ENCODE data around the gene SYNM. TPM values are rescaled to one million over a fixed set of nuclear protein-coding genes. Genes with fewer than 3 reads are reported as not detected.
A peak's percentile ranks its signal among the peaks of the same experiment; 100 is the strongest.

Gene SYNM
- total RNA-seq, 8 experiments from 2014 or later = 5.5 to 92.8 (median 24.7) TPM

GRCh38 chr15:99165020-99165790, 60.3 kb downstream of the SYNM start:
- no peak for ATAC-seq (replicated peaks in 6 of 8)
- Histone ChIP-seq H3K4me3 (no peak overlapping the region), H3K27ac (no peak overlapping the region), H3K4me1 (replicated peaks in 1 of 2) (no peaks in the 10 kb centered on the region)
- 93 to 100% (median 100%) methylated on average over 1 to 3 of the region's 3 CpGs; no CpG with 5 or more reads in 3 of the 10 experiments for WGBS, 10 experiments
- in situ Hi-C loops (cut with MboI; ENCODE audit: low pct_unique_long_range_greater_than_20kb in 2 of 9, low sequenced_read_pairs in 9 of 9, unreplicated experiment in 9 of 9) = no loop called here

- Histone ChIP-seq H3K27ac (no peak overlapping the region), H3K4me1 (replicated peaks in 1 of 2) (no peaks in the 10 kb centered on the region), H3K4me3 (no peak overlapping the region)
- in situ Hi-C loops (cut with MboI; ENCODE audit: low pct_unique_long_range_greater_than_20kb in 2 of 9, low sequenced_read_pairs in 9 of 9, unreplicated experiment in 9 of 9) = no loop called here
- WGBS, 10 experiments = 53 to 100% (median 94%) methylated on average over 2 to 11 of the region's 23 CpGs
- no peak for ATAC-seq (replicated peaks in 6 of 8)
Observed at GRCh38 chr15:99165956-99166689, 61.2 kb downstream of the SYNM start.

GRCh38 chr15:99167201-99167600, 62.3 kb downstream of the SYNM start:
- Histone ChIP-seq H3K4me1 (replicated peaks in 1 of 2) (no peaks in the 10 kb centered on the region), H3K4me3 (no peak overlapping the region), H3K27ac (no peak overlapping the region)
- no peak for ATAC-seq (replicated peaks in 6 of 8)
- WGBS, 10 experiments = 67 to 100% (median 83%) methylated on average over 1 to 3 of the region's 5 CpGs; no CpG with 5 or more reads in 4 of the 10 experiments
- in situ Hi-C loops (cut with MboI; ENCODE audit: low pct_unique_long_range_greater_than_20kb in 2 of 9, low sequenced_read_pairs in 9 of 9, unreplicated experiment in 9 of 9) = no loop called here

GRCh38 chr15:99167640-99168039, 62.8 kb downstream of the SYNM start:
- Histone ChIP-seq H3K27ac (no peak overlapping the region), H3K4me1 (replicated peaks in 1 of 2) (no peaks in the 10 kb centered on the region), H3K4me3 (no peak overlapping the region)
- in situ Hi-C loops (cut with MboI; ENCODE audit: low pct_unique_long_range_greater_than_20kb in 2 of 9, low sequenced_read_pairs in 9 of 9, unreplicated experiment in 9 of 9) = no loop called here
- WGBS, 10 experiments = 80 to 100% (median 89%) methylated on average over 1 to 5 of the region's 6 CpGs
- no peak for ATAC-seq (replicated peaks in 6 of 8)

- in situ Hi-C loops (cut with MboI; ENCODE audit: low pct_unique_long_range_greater_than_20kb in 2 of 9, low sequenced_read_pairs in 9 of 9, unreplicated experiment in 9 of 9) = no loop called here
Observed at GRCh38 chr15:99168601-99169580, 64.0 kb downstream of the SYNM start.

GRCh38 chr15:99169769-99170311, 65.0 kb downstream of the SYNM start:
- ATAC-seq (replicated peaks in 6 of 8) = peak in 4 of 8 experiments; percentile 23 to 83 (median 79)
- Histone ChIP-seq H3K4me1 (replicated peaks in 1 of 2) (no peaks in the 10 kb centered on the region), H3K27ac (no peak overlapping the region), H3K4me3 (no peak overlapping the region)
- WGBS, 10 experiments = 0 to 100% (median 75%) methylated on average over 1 to 9 of the region's 10 CpGs
- in situ Hi-C loops (cut with MboI; ENCODE audit: low pct_unique_long_range_greater_than_20kb in 2 of 9, low sequenced_read_pairs in 9 of 9, unreplicated experiment in 9 of 9) = no loop called here

More at GRCh38 chr15:99168601-99169580, 64.0 kb downstream of the SYNM start:
- Histone ChIP-seq H3K4me3 (no peak overlapping the region), H3K27ac (no peak overlapping the region), H3K4me1 (replicated peaks in 1 of 2) (no peaks in the 10 kb centered on the region)
- 80 to 100% (median 100%) methylated on average over 1 to 2 of the region's 5 CpGs; no CpG with 5 or more reads in 2 of the 10 experiments for WGBS, 10 experiments
- ATAC-seq (replicated peaks in 6 of 8) = peak in 2 of 8 experiments; percentile 3 to 11

GRCh38 chr15:99170476-99171065, 65.7 kb downstream of the SYNM start:
- 44 to 100% (median 80%) methylated on average over 1 to 4 of the region's 7 CpGs; no CpG with 5 or more reads in 3 of the 10 experiments for WGBS, 10 experiments
- in situ Hi-C loops (cut with MboI; ENCODE audit: low pct_unique_long_range_greater_than_20kb in 2 of 9, low sequenced_read_pairs in 9 of 9, unreplicated experiment in 9 of 9) = no loop called here
- Histone ChIP-seq H3K27ac (no peak overlapping the region), H3K4me1 (replicated peaks in 1 of 2) (no peaks in the 10 kb centered on the region), H3K4me3 (no peak overlapping the region)
- no peak for ATAC-seq (replicated peaks in 6 of 8)

- WGBS, 10 experiments = 100% methylated on average over 2 of the region's 4 CpGs; no CpG with 5 or more reads in 9 of the 10 experiments
- in situ Hi-C loops (cut with MboI; ENCODE audit: low pct_unique_long_range_greater_than_20kb in 2 of 9, low sequenced_read_pairs in 9 of 9, unreplicated experiment in 9 of 9) = no loop called here
- Histone ChIP-seq H3K4me1 (replicated peaks in 1 of 2) (no peaks in the 10 kb centered on the region), H3K27ac (no peak overlapping the region), H3K4me3 (no peak overlapping the region)
- no peak for ATAC-seq (replicated peaks in 6 of 8)
Observed at GRCh38 chr15:99172171-99172570, 67.3 kb downstream of the SYNM start.

- in situ Hi-C loops (cut with MboI; ENCODE audit: low pct_unique_long_range_greater_than_20kb in 2 of 9, low sequenced_read_pairs in 9 of 9, unreplicated experiment in 9 of 9) = no loop called here
Observed at GRCh38 chr15:99172989-99173388, 68.1 kb downstream of the SYNM start.

GRCh38 chr15:99174567-99175395, 69.9 kb downstream of the SYNM start:
- Histone ChIP-seq H3K27ac (no peak overlapping the region), H3K4me1 (replicated peaks in 1 of 2) (peaks cover 0 to 4% of the 10 kb centered on the region in 2 donors), H3K4me3 (no peak overlapping the region)
- ATAC-seq (replicated peaks in 6 of 8) = peak in 3 of 8 experiments; percentile 5 to 53 (median 15)
- 29 to 82% (median 72%) methylated on average over 2 to 10 of the region's 15 CpGs; no CpG with 5 or more reads in 1 of the 10 experiments for WGBS, 10 experiments
- in situ Hi-C loops (cut with MboI; ENCODE audit: low pct_unique_long_range_greater_than_20kb in 2 of 9, low sequenced_read_pairs in 9 of 9, unreplicated experiment in 9 of 9) = no loop called here

More at GRCh38 chr15:99172989-99173388, 68.1 kb downstream of the SYNM start:
- Histone ChIP-seq H3K27ac (no peak overlapping the region), H3K4me1 (replicated peaks in 1 of 2) (no peaks in the 10 kb centered on the region), H3K4me3 (no peak overlapping the region)
- WGBS, 10 experiments = 86 to 100% (median 100%) methylated on average over 1 to 2 of the region's 3 CpGs; no CpG with 5 or more reads in 5 of the 10 experiments
- ATAC-seq (replicated peaks in 6 of 8) = no peak

GRCh38 chr15:99176757-99177156, 71.9 kb downstream of the SYNM start:
- 33 to 100% (median 94%) methylated on average over 1 to 2 of the region's 2 CpGs; no CpG with 5 or more reads in 2 of the 10 experiments for whole genome bisulfite sequencing, 10 experiments
- peak in 6 of 8 experiments; percentile 3 to 58 (median 30) for ATAC-seq (replicated peaks in 6 of 8)

More at GRCh38 chr15:99176757-99177156, 71.9 kb downstream of the SYNM start:
- Histone ChIP-seq H3K4me3 (no peak overlapping the region), H3K27ac (no peak overlapping the region), H3K4me1 (replicated peaks in 1 of 2) (peaks cover 4 to 10% of the 10 kb centered on the region in 2 donors)
- in situ Hi-C loops (cut with MboI; ENCODE audit: low pct_unique_long_range_greater_than_20kb in 2 of 9, low sequenced_read_pairs in 9 of 9, unreplicated experiment in 9 of 9) = no loop called here
